Measurements from ENCODE around the gene RNF220.

Gene RNF220

GRCh38 chr1:44588551-44589210 is 183.6 kb downstream of the RNF220 start:
- Histone ChIP-seq H3K27ac (ENCODE audit: low read length) (no peak overlapping the region), H3K4me1 (ENCODE audit: control insufficient read depth, insufficient read depth, low read length) (peaks cover 7% of the 10 kb centered on the region; the same call in 1 of the 2 replicates), H3K36me3 (ENCODE audit: control insufficient read depth, insufficient read depth, low read length) (no peaks in the 10 kb centered on the region), H3K4me3 (ENCODE audit: low read length) (no peak overlapping the region), H3K27me3 (ENCODE audit: control insufficient read depth, insufficient read depth, low read length) (no peaks in the 10 kb centered on the region), H3K9me3 (ENCODE audit: control insufficient read depth, insufficient read depth, low read length) (no peaks in the 10 kb centered on the region)
- no CpG with 5 or more reads among the region's 3 CpGs for WGBS (ENCODE audit: insufficient coverage, insufficient read length)
- DNase-seq (ENCODE audit: low read depth, low spot score), result no peak

- H3K9me3 ChIP-seq (ENCODE audit: control insufficient read depth, insufficient read depth, low read length), result no peaks in the 10 kb centered on the region
- no peak overlapping the region for H3K27ac ChIP-seq (ENCODE audit: low read length)
- H3K4me3 ChIP-seq (ENCODE audit: low read length), result no peak overlapping the region
- no CpG with 5 or more reads among the region's 4 CpGs for WGBS (ENCODE audit: insufficient coverage, insufficient read length)
- H3K36me3 ChIP-seq (ENCODE audit: control insufficient read depth, insufficient read depth, low read length), result no peaks in the 10 kb centered on the region
- no peaks in the 10 kb centered on the region for H3K27me3 ChIP-seq (ENCODE audit: control insufficient read depth, insufficient read depth, low read length)
- DNase-seq (ENCODE audit: low read depth, low spot score), result no peak
- H3K4me1 ChIP-seq (ENCODE audit: control insufficient read depth, insufficient read depth, low read length), result peaks cover 11% of the 10 kb centered on the region
These were observed 185.4 kb downstream of the RNF220 start for GRCh38 chr1:44590475-44590874.

DNA sequence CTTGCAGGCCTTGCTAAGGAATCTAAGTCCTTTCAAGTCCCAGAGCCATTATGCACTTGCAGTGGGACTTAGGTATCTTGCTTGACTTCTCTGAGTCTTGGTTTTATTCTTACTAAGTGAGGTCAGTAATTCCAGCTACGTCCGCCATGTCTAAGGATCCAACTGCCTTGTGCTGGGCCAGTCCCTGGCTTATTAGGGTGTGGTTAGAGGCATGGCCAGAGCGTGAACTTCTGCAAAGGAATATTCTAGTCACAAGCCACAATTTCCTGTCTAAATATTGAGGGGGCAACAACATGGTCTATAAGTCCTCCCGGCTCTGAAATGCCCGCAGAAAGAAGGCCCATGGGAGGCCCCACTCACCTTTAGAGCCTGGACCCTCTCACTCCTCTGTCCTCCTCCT is 186.3 kb downstream of the RNF220 start:
- Histone ChIP-seq H3K36me3 (ENCODE audit: control insufficient read depth, insufficient read depth, low read length) (no peaks in the 10 kb centered on the region), H3K27ac (ENCODE audit: low read length) (no peak overlapping the region), H3K4me3 (ENCODE audit: low read length) (no peak overlapping the region), H3K27me3 (ENCODE audit: control insufficient read depth, insufficient read depth, low read length) (no peaks in the 10 kb centered on the region), H3K4me1 (ENCODE audit: control insufficient read depth, insufficient read depth, low read length) (peaks cover 9% of the 10 kb centered on the region), H3K9me3 (ENCODE audit: control insufficient read depth, insufficient read depth, low read length) (no peaks in the 10 kb centered on the region)
- no peak for DNase-seq (ENCODE audit: low read depth, low spot score)
- WGBS (ENCODE audit: insufficient coverage, insufficient read length), result no CpG with 5 or more reads among the region's 5 CpGs

GRCh38 chr1:44592208-44593145 is 187.4 kb downstream of the RNF220 start:
- WGBS (ENCODE audit: insufficient coverage, insufficient read length), result no CpG with 5 or more reads among the region's 12 CpGs
- no peaks in the 10 kb centered on the region for H3K36me3 ChIP-seq (ENCODE audit: control insufficient read depth, insufficient read depth, low read length)
- H3K27me3 ChIP-seq (ENCODE audit: control insufficient read depth, insufficient read depth, low read length), result no peaks in the 10 kb centered on the region
- H3K4me1 ChIP-seq (ENCODE audit: control insufficient read depth, insufficient read depth, low read length), result peaks cover 9% of the 10 kb centered on the region
- no peak overlapping the region for H3K27ac ChIP-seq (ENCODE audit: low read length)
- H3K9me3 ChIP-seq (ENCODE audit: control insufficient read depth, insufficient read depth, low read length), result no peaks in the 10 kb centered on the region
- no peak for DNase-seq (ENCODE audit: low read depth, low spot score)
- H3K4me3 ChIP-seq (ENCODE audit: low read length), result no peak overlapping the region

- DNase-seq (ENCODE audit: low read depth, low spot score), result no peak
- no peak overlapping the region for H3K27ac ChIP-seq (ENCODE audit: low read length)
- no peaks in the 10 kb centered on the region for H3K27me3 ChIP-seq (ENCODE audit: control insufficient read depth, insufficient read depth, low read length)
- no peak overlapping the region for H3K4me3 ChIP-seq (ENCODE audit: low read length)
- no peaks in the 10 kb centered on the region for H3K36me3 ChIP-seq (ENCODE audit: control insufficient read depth, insufficient read depth, low read length)
- H3K9me3 ChIP-seq (ENCODE audit: control insufficient read depth, insufficient read depth, low read length), result no peaks in the 10 kb centered on the region
- peaks cover 7% of the 10 kb centered on the region for H3K4me1 ChIP-seq (ENCODE audit: control insufficient read depth, insufficient read depth, low read length)
- no CpG with 5 or more reads among the region's 6 CpGs for WGBS (ENCODE audit: insufficient coverage, insufficient read length)
These were observed 189.3 kb downstream of the RNF220 start for GRCh38 chr1:44594353-44594752.

GRCh38 chr1:44594871-44595735 is 190.0 kb downstream of the RNF220 start:
- no peak for DNase-seq (ENCODE audit: low read depth, low spot score)

GRCh38 chr1:44596511-44596910 is 191.5 kb downstream of the RNF220 start:
- Histone ChIP-seq H3K4me3 (ENCODE audit: low read length) (no peak overlapping the region), H3K4me1 (ENCODE audit: control insufficient read depth, insufficient read depth, low read length) (peaks cover 7% of the 10 kb centered on the region), H3K36me3 (ENCODE audit: control insufficient read depth, insufficient read depth, low read length) (no peaks in the 10 kb centered on the region), H3K9me3 (ENCODE audit: control insufficient read depth, insufficient read depth, low read length) (no peaks in the 10 kb centered on the region), H3K27me3 (ENCODE audit: control insufficient read depth, insufficient read depth, low read length) (no peaks in the 10 kb centered on the region), H3K27ac (ENCODE audit: low read length) (no peak overlapping the region)
- no CpG with 5 or more reads among the region's 4 CpGs for WGBS (ENCODE audit: insufficient coverage, insufficient read length)
- DNase-seq (ENCODE audit: low read depth, low spot score), result no peak

More at GRCh38 chr1:44594871-44595735, 190.0 kb downstream of the RNF220 start:
- Histone ChIP-seq H3K36me3 (ENCODE audit: control insufficient read depth, insufficient read depth, low read length) (no peaks in the 10 kb centered on the region), H3K4me1 (ENCODE audit: control insufficient read depth, insufficient read depth, low read length) (peaks cover 7% of the 10 kb centered on the region), H3K27ac (ENCODE audit: low read length) (no peak overlapping the region), H3K27me3 (ENCODE audit: control insufficient read depth, insufficient read depth, low read length) (no peaks in the 10 kb centered on the region), H3K9me3 (ENCODE audit: control insufficient read depth, insufficient read depth, low read length) (no peaks in the 10 kb centered on the region), H3K4me3 (ENCODE audit: low read length) (no peak overlapping the region)
- WGBS (ENCODE audit: insufficient coverage, insufficient read length), result no CpG with 5 or more reads among the region's 14 CpGs

DNA sequence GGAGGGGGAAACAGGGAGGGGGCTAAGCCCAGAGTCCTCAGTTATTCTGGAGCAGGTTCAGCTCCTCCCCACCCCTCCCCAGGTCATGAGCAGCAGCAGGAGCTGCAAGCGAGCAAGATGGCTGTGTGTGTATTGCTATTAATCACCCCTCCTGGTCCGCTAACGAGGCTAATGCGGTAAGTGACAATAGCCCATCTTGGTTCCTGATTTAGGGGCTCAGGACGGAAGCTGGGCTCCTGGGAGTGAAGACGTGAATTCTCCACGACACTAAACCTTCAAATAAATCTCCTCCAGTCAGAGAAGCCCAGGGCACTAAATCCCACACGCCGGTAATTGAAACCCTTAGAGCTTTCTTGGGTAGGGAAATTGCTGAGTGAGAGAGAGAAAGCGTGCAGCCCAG is 193.1 kb downstream of the RNF220 start:
- H3K4me1 ChIP-seq (ENCODE audit: control insufficient read depth, insufficient read depth, low read length), result peaks cover 4% of the 10 kb centered on the region
- no peak overlapping the region for H3K27ac ChIP-seq (ENCODE audit: low read length)
- no peaks in the 10 kb centered on the region for H3K36me3 ChIP-seq (ENCODE audit: control insufficient read depth, insufficient read depth, low read length)
- no CpG with 5 or more reads among the region's 10 CpGs for WGBS (ENCODE audit: insufficient coverage, insufficient read length)
- H3K4me3 ChIP-seq (ENCODE audit: low read length), result no peak overlapping the region
- no peaks in the 10 kb centered on the region for H3K9me3 ChIP-seq (ENCODE audit: control insufficient read depth, insufficient read depth, low read length)
- no peak for DNase-seq (ENCODE audit: low read depth, low spot score)
- H3K27me3 ChIP-seq (ENCODE audit: control insufficient read depth, insufficient read depth, low read length), result no peaks in the 10 kb centered on the region

GRCh38 chr1:44602634-44603628 is 197.9 kb downstream of the RNF220 start:
- Histone ChIP-seq H3K27ac (ENCODE audit: low read length) (no peak overlapping the region), H3K36me3 (ENCODE audit: control insufficient read depth, insufficient read depth, low read length) (no peaks in the 10 kb centered on the region), H3K4me3 (ENCODE audit: low read length) (no peak overlapping the region), H3K27me3 (ENCODE audit: control insufficient read depth, insufficient read depth, low read length) (no peaks in the 10 kb centered on the region), H3K9me3 (ENCODE audit: control insufficient read depth, insufficient read depth, low read length) (no peaks in the 10 kb centered on the region), H3K4me1 (ENCODE audit: control insufficient read depth, insufficient read depth, low read length) (no peaks in the 10 kb centered on the region)
- DNase-seq (ENCODE audit: low read depth, low spot score), result no peak
- WGBS (ENCODE audit: insufficient coverage, insufficient read length), result 100% methylated on average over 2 of the region's 29 CpGs
